NCI-H2227 (cell line): ENCODE data around the gene CELSR1.
A peak's percentile ranks its signal among the peaks of the same experiment; 100 is the strongest.

Source experiments
- DNase-seq: peaks from one replicate; lab custom pipeline; 2025; ENCODE audit not compliant: unreplicated experiment; lab: John Stamatoyannopoulos, UW

Gene CELSR1

DNA sequence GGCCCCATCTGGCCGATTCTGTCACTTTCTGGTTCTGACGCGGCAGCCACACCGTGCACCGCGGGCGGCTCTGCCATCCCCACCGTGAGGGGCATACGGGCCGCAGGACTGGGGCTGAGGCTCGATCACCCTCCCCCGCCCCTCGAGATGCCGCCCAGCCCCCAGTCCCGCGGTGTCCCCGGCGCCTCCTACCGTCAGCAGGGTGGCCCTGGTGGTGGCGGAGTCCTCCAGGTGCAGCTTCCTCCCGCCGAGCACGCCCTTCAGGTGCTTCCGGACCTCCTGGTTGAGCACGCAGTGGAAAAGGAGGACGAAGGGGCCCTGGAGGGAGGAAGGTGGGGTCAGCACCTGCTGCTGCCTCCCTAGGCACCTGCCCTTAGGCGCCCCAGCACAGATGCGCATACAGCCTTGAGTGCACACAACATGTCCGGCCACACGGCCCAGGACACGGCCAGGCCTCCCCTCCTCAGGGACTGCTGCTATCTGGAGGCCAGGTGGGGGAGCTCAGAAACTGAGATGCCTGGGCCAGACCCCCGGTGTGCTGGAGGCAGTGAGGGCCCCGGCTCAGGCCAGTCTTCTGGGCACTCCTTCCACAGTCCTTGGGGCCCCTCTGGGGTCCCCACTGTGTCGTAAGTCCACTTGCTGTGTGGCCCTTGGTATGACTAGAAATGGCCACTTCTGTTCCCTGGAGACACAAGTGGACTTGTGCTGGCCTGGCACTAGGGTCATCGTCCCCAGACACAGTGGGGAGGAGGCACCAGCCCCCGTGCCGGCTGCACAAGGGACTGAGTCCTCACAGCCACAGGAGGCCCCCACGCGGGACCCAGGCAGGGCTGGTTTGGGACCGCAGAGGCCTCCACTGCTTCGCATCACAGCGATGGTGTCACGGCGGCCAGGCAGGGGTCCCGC is 170.4 kb downstream of the CELSR1 start:
- no peak for DNase-seq

GRCh38 chr22:46366327-46366731 is 171.1 kb downstream of the CELSR1 start:
- DNase-seq: no peak

GRCh38 chr22:46365166-46365624 is 172.2 kb downstream of the CELSR1 start:
- no peak for DNase-seq

DNA sequence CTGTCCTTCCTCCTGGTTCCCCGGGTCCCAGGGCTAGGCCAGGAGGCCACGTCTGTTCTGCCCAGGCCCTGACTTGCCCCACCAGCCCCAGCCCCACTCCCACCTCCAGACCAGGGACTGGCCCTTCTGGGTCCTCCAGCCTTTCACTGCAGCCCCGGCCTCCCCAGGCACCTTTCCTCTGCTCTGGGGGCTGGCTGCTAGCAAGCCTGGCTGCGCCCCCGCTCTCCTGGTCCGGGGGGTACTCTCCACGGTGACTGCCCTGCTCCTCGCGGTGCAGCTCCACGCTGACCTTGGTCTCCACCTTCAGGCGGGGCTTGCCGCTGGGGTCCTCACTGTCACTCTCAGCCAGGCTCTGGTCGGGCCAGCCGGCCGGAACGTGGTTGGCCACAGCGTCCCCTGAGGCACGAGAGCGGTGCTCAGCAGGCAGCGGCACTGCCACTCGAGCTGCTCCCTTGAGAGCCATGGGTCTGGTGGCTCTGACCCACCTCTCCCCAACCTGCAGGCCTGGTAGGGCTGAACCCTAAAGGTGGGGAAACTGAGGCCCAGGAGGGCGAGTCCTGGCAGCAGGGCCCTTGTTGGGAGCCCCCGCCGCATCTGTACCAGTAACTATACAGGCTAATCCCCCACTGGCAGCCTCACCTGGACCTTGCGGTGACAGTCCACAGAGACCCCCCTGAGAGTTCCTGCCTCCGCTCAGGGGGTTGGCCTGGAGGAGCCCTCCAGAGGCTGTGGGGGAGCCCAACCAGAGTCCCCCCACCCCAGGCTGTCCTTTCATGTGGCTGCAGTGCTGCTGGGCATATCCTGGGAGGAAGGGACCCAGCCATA is 172.9 kb downstream of the CELSR1 start:
- DNase-seq: no peak

- DNase-seq: peak; percentile 28
Observed at GRCh38 chr22:46363611-46364321, 173.7 kb downstream of the CELSR1 start.

DNA sequence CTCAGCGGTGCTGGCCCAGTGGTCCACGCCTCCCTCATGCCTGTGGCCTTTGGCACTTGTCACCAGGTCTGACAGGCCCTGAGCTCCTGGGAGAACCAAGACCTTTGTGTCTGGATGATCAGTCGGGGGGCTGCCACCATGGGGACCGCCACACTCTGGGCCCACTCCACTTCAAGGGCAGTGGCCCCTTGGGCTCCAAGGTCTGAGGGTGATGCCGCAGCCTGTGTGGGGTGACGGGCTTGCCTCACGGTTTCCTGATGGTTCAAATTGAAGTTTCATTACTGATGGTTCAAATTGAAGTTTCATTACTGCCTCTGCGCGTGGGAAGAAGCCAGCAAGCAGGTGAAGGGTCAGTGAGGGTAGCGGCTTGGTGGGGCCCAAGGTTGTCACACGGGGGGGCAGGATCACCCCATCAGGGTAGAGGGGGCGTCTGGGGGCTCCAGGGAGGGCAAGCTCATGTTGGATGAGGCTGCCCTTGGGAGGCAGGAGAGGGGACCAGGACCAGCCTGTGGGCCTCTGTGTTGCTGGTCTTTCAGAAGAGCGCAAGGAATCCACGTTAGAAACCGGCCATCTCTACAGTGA is 174.4 kb downstream of the CELSR1 start:
- no peak for DNase-seq

DNA sequence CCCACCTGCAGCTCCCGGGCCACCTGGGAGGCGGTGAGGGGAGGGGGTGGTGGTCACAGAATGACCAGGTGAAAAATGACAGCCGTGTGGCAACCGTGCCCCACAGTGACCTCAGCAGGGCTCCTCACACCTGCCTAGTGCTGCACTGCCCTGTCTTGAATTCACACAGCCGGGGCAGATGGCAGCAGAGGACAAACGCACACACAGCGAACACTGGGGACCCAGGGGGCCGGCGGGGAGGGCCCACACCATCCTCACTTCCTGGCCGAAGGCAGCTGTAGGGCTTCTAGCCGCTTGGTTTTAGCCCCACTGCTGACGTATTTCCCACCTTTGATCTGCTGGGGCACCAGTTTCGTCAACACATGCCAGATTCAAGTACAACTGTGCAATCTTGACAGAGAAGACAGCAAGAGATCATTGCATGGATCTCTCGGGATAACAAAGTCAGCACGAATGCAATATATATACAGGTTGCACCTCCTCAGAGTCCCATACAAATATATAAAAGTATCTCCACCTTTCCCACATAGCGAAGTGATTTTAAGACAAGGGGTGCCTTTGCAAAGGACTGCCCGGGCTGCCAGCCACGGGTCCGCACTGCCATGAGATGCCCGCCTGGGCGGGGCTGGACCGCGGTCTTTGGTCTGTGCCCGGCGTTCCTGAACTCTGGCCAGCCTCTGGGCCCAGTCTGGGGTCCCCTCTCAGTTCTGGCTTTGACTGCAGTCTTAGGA is 175.1 kb downstream of the CELSR1 start:
- no peak for DNase-seq

DNA sequence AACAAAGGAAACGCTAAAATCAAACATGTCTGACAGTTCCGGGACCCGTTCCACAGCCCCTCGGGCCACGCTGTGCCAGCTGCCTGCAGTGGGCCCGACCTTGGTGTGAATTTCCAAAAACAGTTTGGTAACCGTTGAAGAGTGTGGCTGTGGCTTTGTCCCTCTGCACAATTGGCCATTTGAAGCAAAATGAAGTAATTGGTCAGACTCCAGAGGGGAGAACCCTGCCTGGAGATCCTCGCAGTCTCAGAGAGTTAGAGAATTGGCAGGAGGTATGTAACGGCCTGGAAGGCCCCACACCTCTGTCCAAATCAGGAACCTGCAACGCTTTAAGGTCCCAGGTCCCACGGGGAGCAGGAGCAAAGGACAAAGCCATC is 175.6 kb downstream of the CELSR1 start:
- DNase-seq: no peak

GRCh38 chr22:46360891-46361290 is 176.5 kb downstream of the CELSR1 start:
- DNase-seq: no peak

DNA sequence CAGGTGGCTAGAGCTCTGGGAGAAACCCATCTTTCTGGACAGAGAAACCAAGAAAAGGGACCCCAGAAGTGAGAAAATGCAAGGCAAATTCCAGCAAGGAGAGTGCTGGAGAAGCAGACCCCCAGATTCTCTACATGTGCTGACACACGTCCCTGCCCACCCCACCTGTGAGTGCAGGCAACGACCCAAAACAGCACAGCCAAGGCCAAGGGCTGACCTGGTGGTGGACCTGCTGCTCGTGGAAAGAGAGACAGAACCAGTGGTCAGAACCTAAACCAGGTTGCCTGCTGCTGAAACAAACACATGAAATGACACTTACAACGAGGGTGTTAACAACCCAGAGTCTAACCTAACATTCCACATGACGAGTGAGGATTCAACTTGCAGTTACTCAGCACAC is 177.3 kb downstream of the CELSR1 start:
- DNase-seq: no peak

DNA sequence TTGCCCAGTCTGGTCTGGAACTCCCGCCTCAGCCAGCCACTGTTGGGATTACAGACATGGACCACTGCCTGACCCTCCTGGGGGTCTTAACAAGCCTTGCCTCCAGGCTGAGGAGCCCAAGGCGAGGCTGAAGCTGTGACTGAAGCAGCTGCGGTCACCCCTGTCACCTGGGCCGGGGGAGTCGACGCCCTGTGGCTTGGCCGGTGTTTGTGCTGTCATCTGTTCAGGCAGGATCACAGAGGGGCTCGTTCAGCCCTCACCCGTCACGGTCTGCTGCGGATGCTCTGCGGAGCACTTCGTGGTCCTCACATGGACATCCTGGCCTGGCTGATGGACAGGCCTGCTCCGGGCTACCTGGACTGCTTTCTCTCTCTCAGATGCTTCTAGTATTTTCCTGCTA is 178.1 kb downstream of the CELSR1 start:
- no peak for DNase-seq

GRCh38 chr22:46358766-46359165 is 178.7 kb downstream of the CELSR1 start:
- DNase-seq: no peak

- no peak for DNase-seq
Observed at GRCh38 chr22:46357711-46358520, 179.5 kb downstream of the CELSR1 start.

DNA sequence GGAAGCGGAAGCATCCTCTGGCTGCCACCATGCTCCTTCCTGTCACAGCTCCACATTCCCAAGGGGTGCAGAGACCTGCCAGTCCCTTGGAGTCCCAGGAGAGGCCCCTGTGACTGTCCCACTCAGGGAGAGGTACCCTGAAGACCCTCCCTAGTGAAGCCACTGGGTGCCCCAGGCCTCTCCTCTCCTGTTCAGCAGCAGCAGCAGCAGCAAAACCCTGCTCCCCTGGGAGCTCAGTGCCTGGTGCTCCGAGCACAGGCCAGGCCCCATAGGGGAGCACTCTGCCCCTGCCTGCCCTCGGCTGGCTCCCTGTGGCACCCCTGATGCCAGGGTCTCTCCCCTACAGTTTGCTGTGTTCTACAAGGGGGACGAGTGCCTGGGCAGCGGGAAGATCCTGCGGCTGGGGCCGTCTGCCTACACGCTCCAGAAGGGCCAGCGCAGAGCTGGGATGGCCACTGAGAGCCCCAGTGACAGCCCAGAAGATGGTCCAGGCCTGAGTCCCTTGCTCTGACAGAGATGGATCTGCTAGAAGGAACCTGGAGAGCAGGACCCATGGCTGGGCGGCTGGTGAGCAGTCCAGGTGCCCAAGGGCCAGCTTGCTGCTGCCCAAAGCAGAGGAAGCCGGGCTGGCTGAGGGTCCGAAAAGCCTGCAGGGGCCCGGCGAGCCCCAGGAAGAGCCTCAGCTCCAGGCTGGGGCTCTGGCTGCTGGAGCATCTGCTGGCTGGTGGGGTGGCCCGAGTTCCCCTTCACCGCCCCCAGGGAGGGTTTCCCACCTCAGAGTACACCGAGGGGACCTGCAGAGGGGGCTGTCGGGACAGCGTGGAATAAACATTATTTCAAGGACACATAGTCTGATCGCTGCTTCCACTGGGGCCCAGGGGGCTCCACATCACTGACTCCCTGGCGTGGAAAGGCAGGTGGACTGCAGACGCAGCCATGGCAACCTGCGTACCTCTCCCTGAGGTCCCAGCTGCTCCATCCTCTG is 180.6 kb downstream of the CELSR1 start:
- DNase-seq: no peak

- DNase-seq: no peak
Observed at GRCh38 chr22:46355996-46356471, 181.4 kb downstream of the CELSR1 start.

DNA sequence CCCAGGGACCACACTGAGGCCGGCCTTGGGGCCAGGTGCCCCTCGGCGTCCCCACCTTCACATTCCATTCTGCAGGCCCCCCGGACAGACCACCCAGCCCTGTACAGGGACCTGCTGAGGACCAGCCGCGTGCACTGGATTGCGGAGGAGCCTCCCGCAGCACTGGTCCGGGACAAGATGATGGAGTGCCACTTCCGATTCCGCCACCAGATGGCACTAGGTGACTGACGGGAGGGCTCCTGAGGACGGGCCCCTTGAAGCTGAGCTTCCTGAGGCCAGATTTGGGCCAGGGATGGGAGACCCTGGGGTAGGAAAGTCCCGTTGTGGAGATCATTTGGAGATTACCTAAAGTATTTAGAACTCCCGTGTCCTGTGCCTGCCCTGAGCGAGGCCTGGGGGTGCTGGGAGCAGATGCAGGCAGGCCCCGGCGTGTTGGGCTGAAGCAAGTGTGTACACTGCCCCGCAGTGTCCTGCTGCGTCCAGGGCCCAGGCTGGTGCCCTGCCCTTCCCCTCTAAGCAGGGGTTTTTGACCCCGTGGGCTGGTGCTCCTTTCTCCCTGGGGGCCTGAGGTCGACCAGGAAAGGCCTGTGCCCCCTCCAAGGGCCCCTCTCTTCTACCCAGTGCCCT is 181.9 kb downstream of the CELSR1 start:
- DNase-seq: peak; percentile 74

DNA sequence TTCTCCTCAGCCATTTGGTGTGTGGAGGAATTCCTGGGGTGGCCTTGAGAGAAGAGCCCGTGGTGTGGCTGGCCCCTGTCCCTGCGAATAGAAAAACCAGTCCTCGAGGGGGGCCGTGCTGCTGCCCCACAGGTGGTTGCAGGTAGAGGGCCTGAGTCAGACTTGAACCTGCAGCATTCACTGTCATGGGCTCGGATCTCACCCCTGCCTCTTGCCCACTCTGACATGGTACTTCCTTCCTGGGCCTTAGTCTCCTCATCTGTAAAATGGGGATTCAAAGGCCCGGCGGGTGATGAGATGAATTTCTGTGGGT is 182.5 kb downstream of the CELSR1 start:
- no peak for DNase-seq
